ENCODE results near the gene ZNF302. TPM values are rescaled to one million over a fixed set of nuclear protein-coding genes. Genes with fewer than 3 reads are reported as not detected.
A peak's percentile ranks its signal among the peaks of the same experiment; 100 is the strongest.
"Not testable (repeated sequence)": the region's sequence is repeated elsewhere in the genome, so short reads cannot be mapped to it uniquely, and the experiment has no call there.

The ZNF302 gene
- total RNA-seq, result 39.8 TPM
- long read RNA-seq, transcript ZNF302-203 (5 exons, 2,600 nt), result minor isoform, 6 of 115 reads
- long read RNA-seq, transcript ZNF302-201 (5 exons, 2,590 nt), result major isoform, 9 of 115 reads
- long read RNA-seq, partial matches to known transcripts, result 2 of 115 reads
- long read RNA-seq, other reads (novel, unspliced or antisense), result 83 of 115 reads

GRCh38 chr19:34677386-34678084, at the start of gene ZNF302:
Gene ZNF302, plus strand, starts transcription at chr19:34677678. Its CDS starts 1,127 bp downstream, at chr19:34678805.
- DNase-seq, result peak; percentile 98
- intact Hi-C loops (cut with DNase I), result no loop called here
- ATAC-seq (ENCODE audit: poor library complexity), result peak; percentile 99

- intact Hi-C loops (cut with DNase I), result no loop called here
- no peak for DNase-seq
- no peak for ATAC-seq (ENCODE audit: poor library complexity)
Measured at GRCh38 chr19:34633802-34634201, 43.7 kb upstream of the ZNF302 start.

GRCh38 chr19:34639491-34640085, 37.9 kb upstream of the ZNF302 start:
- DNase-seq (no peak), ATAC-seq (ENCODE audit: poor library complexity) (peak; percentile 71)
- intact Hi-C loops (cut with DNase I), result loop anchor here (2.0 kb wide), 1 partner anchor 73 kb away; no protein-coding TSS in a partner anchor

GRCh38 chr19:34642241-34642640, 35.2 kb upstream of the ZNF302 start:
- intact Hi-C loops (cut with DNase I), result no loop called here
- ATAC-seq (ENCODE audit: poor library complexity) (no peak), DNase-seq (no peak)

GRCh38 chr19:34644991-34645461, 32.5 kb upstream of the ZNF302 start:
- intact Hi-C loops (cut with DNase I), result no loop called here
- no peak for DNase-seq
- peak; percentile 64 for ATAC-seq (ENCODE audit: poor library complexity)

GRCh38 chr19:34645551-34645950, 31.9 kb upstream of the ZNF302 start:
- no peak for DNase-seq
- peak; percentile 25 for ATAC-seq (ENCODE audit: poor library complexity)
- intact Hi-C loops (cut with DNase I), result no loop called here

GRCh38 chr19:34649886-34650543, 27.5 kb upstream of the ZNF302 start:
- ATAC-seq (ENCODE audit: poor library complexity), result no peak
- DNase-seq, result no peak
- intact Hi-C loops (cut with DNase I), result no loop called here

GRCh38 chr19:34651747-34652146, 25.7 kb upstream of the ZNF302 start:
- no peak for ATAC-seq (ENCODE audit: poor library complexity)
- intact Hi-C loops (cut with DNase I), result no loop called here
- DNase-seq, result no peak

- intact Hi-C loops (cut with DNase I), result no loop called here
Measured at GRCh38 chr19:34654796-34655195, 22.7 kb upstream of the ZNF302 start.

GRCh38 chr19:34655651-34656050, 21.8 kb upstream of the ZNF302 start:
- ATAC-seq (ENCODE audit: poor library complexity) (no peak), DNase-seq (no peak)
- intact Hi-C loops (cut with DNase I), result no loop called here

More at GRCh38 chr19:34654796-34655195, 22.7 kb upstream of the ZNF302 start:
- no peak for DNase-seq
- no peak for ATAC-seq (ENCODE audit: poor library complexity)

- ATAC-seq (ENCODE audit: poor library complexity), result peak; percentile 82
- DNase-seq, result no peak
- intact Hi-C loops (cut with DNase I), result no loop called here
Measured at GRCh38 chr19:34661357-34661756, 16.1 kb upstream of the ZNF302 start.

GRCh38 chr19:34662919-34663318, 14.6 kb upstream of the ZNF302 start:
- ATAC-seq (ENCODE audit: poor library complexity), result no peak
- no peak for DNase-seq
- intact Hi-C loops (cut with DNase I), result no loop called here

GRCh38 chr19:34664168-34664567, 13.3 kb upstream of the ZNF302 start:
- ATAC-seq (ENCODE audit: poor library complexity) (peak; percentile 57), DNase-seq (peak; percentile 64)
- intact Hi-C loops (cut with DNase I), result no loop called here

- DNase-seq (no peak), ATAC-seq (ENCODE audit: poor library complexity) (no peak)
- intact Hi-C loops (cut with DNase I), result no loop called here
Measured at GRCh38 chr19:34664870-34665269, 12.6 kb upstream of the ZNF302 start.

GRCh38 chr19:34665275-34665674, 12.2 kb upstream of the ZNF302 start:
- DNase-seq; ATAC-seq (ENCODE audit: poor library complexity); intact Hi-C loops (cut with DNase I): not testable (repeated sequence)

- DNase-seq, result no peak
- ATAC-seq (ENCODE audit: poor library complexity), result no peak
- intact Hi-C loops (cut with DNase I), result no loop called here
Measured at GRCh38 chr19:34666200-34666957, 11.1 kb upstream of the ZNF302 start.

- no peak for DNase-seq
- intact Hi-C loops (cut with DNase I), result no loop called here
- no peak for ATAC-seq (ENCODE audit: poor library complexity)
Measured at GRCh38 chr19:34666958-34667265, 10.6 kb upstream of the ZNF302 start.

- DNase-seq, result no peak
- intact Hi-C loops (cut with DNase I), result no loop called here
- ATAC-seq (ENCODE audit: poor library complexity), result peak; percentile 41
Measured at GRCh38 chr19:34667349-34668076, 10.0 kb upstream of the ZNF302 start.

Measured in Right ventricle myocardium superior (tissue), 1 donor.